ENCODE data around the gene PHKG2.

DNA sequence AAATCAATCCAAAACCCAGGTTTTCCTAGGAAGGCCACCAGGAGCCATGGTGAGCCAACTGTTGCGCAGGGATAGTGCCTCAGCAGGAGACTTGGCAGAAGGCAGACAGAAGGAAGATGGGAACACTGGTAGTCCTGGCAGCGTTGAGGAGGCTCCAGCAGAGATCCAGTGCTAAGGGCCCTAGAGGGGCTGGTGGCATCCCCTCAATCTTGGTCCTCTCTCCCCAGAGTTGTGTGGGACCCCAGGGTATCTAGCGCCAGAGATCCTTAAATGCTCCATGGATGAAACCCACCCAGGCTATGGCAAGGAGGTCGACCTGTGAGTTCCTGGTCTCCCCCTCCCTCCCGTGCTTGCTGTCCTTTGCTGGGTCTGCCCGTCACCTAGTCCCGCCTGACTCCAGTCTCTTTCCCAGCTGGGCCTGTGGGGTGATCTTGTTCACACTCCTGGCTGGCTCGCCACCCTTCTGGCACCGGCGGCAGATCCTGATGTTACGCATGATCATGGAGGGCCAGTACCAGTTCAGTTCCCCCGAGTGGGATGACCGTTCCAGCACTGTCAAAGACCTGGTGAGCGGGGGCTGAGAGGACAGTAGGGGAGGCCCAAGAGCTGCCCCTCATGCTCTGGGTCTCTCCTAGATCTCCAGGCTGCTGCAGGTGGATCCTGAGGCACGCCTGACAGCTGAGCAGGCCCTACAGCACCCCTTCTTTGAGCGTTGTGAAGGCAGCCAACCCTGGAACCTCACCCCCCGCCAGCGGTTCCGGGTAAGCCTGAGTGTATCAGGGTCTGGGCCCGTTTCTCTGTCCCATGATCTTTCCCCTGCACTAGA lies 7.9 kb downstream of the PHKG2 start:
- TF ChIP-seq, protein P1, sequence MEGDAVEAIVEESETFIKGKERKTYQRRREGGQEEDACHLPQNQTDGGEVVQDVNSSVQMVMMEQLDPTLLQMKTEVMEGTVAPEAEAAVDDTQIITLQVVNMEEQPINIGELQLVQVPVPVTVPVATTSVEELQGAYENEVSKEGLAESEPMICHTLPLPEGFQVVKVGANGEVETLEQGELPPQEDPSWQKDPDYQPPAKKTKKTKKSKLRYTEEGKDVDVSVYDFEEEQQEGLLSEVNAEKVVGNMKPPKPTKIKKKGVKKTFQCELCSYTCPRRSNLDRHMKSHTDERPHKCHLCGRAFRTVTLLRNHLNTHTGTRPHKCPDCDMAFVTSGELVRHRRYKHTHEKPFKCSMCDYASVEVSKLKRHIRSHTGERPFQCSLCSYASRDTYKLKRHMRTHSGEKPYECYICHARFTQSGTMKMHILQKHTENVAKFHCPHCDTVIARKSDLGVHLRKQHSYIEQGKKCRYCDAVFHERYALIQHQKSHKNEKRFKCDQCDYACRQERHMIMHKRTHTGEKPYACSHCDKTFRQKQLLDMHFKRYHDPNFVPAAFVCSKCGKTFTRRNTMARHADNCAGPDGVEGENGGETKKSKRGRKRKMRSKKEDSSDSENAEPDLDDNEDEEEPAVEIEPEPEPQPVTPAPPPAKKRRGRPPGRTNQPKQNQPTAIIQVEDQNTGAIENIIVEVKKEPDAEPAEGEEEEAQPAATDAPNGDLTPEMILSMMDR (IDR thresholded peaks at IDR 0.05; ENCODE audit: low read depth, low read length): no peak
- TF ChIP-seq POLR2A (IDR thresholded peaks at IDR 0.05; ENCODE audit: extremely low read depth, insufficient read length): no peak

Data from NB4 (cell line).